Epithelial cell of esophagus (primary cell): Measurements from ENCODE around the gene TMED10.

Source experiments
- DNase-seq: peaks from one replicate; pipeline ENCODE4 v3.0.0; 2010; ENCODE audit warnings: low read depth
- H3K4me3 ChIP-seq: 2 replicates; pipeline ENCODE4 v1.5.1; 2011; ENCODE audit warnings: mild to moderate bottlenecking, low read length, control low read depth
- TF ChIP-seq, protein P1 (sequence below): IDR thresholded peaks from 2 replicates; pipeline ENCODE4 v1.5.1; 2011; ENCODE audit warnings: low read depth, mild to moderate bottlenecking, low read length, control low read depth, inconsistent platforms; ENCODE audit not compliant: insufficient read depth; ENCODE audit errors: missing control alignments

TMED10 gene

GRCh38 chr14:75196468-75196867 is 20.1 kb upstream of the TMED10 start:
- no peak for DNase-seq
- TF ChIP-seq, protein P1, sequence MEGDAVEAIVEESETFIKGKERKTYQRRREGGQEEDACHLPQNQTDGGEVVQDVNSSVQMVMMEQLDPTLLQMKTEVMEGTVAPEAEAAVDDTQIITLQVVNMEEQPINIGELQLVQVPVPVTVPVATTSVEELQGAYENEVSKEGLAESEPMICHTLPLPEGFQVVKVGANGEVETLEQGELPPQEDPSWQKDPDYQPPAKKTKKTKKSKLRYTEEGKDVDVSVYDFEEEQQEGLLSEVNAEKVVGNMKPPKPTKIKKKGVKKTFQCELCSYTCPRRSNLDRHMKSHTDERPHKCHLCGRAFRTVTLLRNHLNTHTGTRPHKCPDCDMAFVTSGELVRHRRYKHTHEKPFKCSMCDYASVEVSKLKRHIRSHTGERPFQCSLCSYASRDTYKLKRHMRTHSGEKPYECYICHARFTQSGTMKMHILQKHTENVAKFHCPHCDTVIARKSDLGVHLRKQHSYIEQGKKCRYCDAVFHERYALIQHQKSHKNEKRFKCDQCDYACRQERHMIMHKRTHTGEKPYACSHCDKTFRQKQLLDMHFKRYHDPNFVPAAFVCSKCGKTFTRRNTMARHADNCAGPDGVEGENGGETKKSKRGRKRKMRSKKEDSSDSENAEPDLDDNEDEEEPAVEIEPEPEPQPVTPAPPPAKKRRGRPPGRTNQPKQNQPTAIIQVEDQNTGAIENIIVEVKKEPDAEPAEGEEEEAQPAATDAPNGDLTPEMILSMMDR, result no peak
- no peak overlapping the region for H3K4me3 ChIP-seq

DNA sequence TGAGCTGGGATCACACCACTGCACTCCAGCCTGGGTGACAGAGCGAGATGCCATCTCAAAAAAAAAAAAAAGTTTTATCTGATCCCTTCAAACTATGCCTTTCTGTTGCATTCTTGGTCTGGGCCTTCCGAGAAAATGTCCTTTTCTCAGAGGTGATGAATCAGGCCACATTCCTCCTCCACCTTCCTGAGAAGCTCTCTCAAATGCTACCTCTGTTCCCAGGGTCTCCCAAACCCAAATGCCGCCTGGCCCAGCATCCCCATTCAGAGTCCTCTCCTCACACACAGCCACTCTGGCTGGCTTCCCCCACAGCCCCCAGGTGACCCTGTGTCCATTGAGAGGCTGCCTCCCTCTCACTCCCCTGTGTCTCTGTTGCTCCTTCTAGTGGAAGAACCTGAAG is 19.7 kb upstream of the TMED10 start:
- TF ChIP-seq, protein P1, result no peak

DNA sequence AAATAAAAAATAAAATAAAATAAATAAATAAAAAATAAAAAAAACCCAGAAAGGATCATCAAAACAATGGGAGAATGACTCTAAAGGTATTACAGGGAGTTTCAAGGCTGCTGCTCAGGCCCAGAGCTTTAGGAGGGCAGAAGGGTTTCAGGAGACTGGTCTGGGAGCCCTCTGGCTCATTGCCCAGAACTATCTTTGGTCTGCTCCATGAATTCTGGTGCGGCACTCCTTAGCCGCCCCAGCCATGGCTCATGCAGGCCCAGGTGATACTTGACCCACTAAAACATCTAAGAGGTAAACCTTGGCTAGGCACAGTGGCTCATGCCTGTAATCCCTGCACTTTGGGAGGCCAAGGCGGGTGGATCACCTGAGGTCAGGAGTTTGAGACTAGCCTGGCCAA is 14.7 kb upstream of the TMED10 start:
- TF ChIP-seq, protein P1, result no peak
- H3K4me3 ChIP-seq, result no peak overlapping the region
- no peak for DNase-seq

More for the DNA sequence above, 19.7 kb upstream of the TMED10 start:
- no peak for DNase-seq
- H3K4me3 ChIP-seq, result no peak overlapping the region

DNA sequence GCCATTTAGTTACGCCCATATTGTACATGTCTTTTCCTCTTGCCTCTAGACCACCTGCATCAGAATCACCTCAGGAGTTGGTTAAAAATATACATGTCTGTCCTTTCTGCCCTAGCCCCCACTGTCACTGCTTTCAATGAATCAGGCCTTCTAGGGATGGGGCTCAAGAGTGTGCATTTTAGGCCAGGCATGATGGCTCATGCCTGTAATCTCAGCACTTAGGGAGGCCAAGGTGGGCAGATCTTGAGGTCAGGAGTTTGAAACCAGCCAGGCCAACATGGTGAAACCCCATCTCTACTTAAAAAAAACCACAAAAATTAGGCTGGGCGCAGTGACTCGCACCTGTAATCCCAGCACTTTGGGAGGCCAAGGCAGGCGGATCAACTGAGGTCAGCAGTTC is 13.6 kb upstream of the TMED10 start:
- no peak for DNase-seq
- no peak overlapping the region for H3K4me3 ChIP-seq
- TF ChIP-seq, protein P1, result no peak

DNA sequence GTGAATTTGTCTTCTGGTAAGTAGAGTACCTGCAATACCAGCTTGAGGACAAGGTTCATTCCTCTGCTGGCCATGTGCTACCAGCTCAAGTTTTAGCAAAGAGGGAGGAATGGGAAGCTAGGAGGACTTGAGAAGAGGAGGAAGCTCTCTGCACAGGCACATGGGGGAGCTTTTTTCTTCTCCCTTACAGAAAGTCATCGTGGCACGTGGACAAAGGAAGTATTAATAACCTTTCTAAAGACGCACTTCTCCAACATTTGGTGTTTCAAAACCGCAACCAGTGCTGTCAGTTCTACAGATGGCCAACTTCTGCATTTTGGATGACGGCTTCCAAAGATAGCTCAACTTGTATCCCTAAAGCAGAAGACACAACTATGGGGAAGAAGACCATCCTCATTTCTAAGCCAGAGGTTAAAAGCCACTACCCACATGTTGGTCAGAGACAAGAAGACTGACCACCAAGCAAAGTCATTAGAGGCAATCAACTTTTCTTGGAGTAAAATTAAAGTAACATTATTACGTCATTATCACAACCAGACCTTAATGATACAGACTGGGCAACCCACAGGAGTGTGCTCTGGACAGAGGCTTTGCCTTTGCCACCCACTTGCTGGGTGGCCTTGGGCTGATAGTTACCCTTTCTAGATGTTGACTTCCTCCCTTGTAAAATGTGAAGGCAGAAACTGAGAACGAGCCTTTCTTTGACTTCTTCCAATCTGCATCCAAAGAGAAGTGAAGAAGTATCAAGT is 12.3 kb upstream of the TMED10 start:
- no peak overlapping the region for H3K4me3 ChIP-seq
- DNase-seq, result no peak
- TF ChIP-seq, protein P1, result no peak

DNA sequence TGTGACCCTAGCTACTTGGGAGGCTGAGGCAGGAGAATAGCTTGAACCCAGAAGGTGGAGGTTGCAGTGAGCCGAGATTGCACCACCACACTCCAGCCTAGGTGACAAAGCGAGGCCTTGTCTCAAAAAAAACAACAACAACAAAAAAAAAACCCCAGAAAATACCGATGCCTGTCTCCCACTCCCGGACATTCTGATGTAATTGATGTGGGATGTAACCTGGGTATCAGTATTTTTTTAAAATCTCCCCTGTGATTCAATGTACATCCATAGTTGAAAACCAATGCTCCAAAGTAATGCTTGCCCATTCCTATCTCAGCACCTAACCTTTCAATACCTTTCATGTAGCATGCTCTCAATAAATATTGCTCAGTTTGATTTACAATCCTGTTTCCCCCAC is 11.7 kb upstream of the TMED10 start:
- no peak overlapping the region for H3K4me3 ChIP-seq
- TF ChIP-seq, protein P1, result no peak
- no peak for DNase-seq

DNA sequence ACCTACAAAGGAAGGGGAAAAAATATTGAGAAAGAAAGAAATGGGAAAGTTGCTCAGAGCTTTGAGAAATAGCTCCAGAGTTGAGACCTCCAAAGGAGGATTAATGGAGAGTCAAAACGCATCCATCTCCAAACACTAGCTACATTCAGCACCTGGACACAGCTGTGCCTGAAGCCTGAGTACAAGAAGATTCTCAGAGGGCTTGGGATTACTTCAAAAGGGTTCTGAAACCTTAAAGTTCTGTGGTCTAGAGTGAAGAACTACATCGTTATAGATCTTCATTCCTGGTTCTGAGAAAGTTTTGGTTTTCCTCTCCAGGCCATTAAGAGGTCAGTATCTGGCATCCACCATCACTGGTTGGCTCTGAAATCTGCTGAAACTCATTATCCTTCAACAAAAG is 10.5 kb upstream of the TMED10 start:
- no peak for DNase-seq
- TF ChIP-seq, protein P1, result no peak
- no peak overlapping the region for H3K4me3 ChIP-seq
